Chondrocyte (in vitro differentiated cells): ENCODE results near the gene MRTFA. TPM values are rescaled to one million over a fixed set of nuclear protein-coding genes. Genes with fewer than 3 reads are reported as not detected.

Source experiments
- DNase-seq: peaks from one replicate; pipeline ENCODE4 v3.0.0; 2021; ENCODE audit warnings: mixed read lengths, low spot score
- H3K27ac Mint-ChIP-seq: one replicate; pipeline ENCODE4 v1.8.0; 2021; ENCODE audit warnings: mild to moderate bottlenecking, moderate library complexity, mixed read lengths; ENCODE audit not compliant: unreplicated experiment
- H3K27me3 Mint-ChIP-seq: 2 replicates; pipeline ENCODE4 v1.8.0; 2021; ENCODE audit warnings: low read depth, mixed read lengths
- H3K36me3 Mint-ChIP-seq: 2 replicates; pipeline ENCODE4 v1.8.0; 2021; ENCODE audit warnings: low read depth, mixed read lengths
- H3K4me1 Mint-ChIP-seq: 2 replicates; pipeline ENCODE4 v1.8.0; 2021; ENCODE audit warnings: low read depth, mild to moderate bottlenecking, mixed read lengths
- H3K4me3 Mint-ChIP-seq: one replicate; pipeline ENCODE4 v1.8.0; 2021; ENCODE audit warnings: mild to moderate bottlenecking, moderate library complexity, mixed read lengths; ENCODE audit not compliant: unreplicated experiment
- H3K9me3 Mint-ChIP-seq: 2 replicates; pipeline ENCODE4 v1.8.0; 2021; ENCODE audit warnings: low read depth, mixed read lengths
- total RNA-seq: library from RNA; stranded (reverse); gene quantifications from 3 replicates; pipeline ENCODE4 v1.2.1, GENCODE V29; 2021
- TF ChIP-seq, protein P1 (sequence below): fragments of 200-600 bp; sonication (generic); IDR thresholded peaks from 2 replicates; pipeline ENCODE4 v1.5.0; 2021; ENCODE audit warnings: antibody characterized with exemption, mild to moderate bottlenecking, moderate library complexity

Gene MRTFA
- total RNA-seq, 1 donor from 2014 or later = 69.8 TPM

- no peaks in the 10 kb centered on the region for H3K36me3 Mint-ChIP-seq
- H3K27me3 Mint-ChIP-seq = no peaks in the 10 kb centered on the region
- H3K4me1 Mint-ChIP-seq = peaks cover 43% of the 10 kb centered on the region
- no peaks in the 10 kb centered on the region for H3K9me3 Mint-ChIP-seq
- peak overlapping the region; percentile 78 for H3K4me3 Mint-ChIP-seq
- DNase-seq = no peak
- H3K27ac Mint-ChIP-seq = peak overlapping the region; percentile 97
- TF ChIP-seq, protein P1, sequence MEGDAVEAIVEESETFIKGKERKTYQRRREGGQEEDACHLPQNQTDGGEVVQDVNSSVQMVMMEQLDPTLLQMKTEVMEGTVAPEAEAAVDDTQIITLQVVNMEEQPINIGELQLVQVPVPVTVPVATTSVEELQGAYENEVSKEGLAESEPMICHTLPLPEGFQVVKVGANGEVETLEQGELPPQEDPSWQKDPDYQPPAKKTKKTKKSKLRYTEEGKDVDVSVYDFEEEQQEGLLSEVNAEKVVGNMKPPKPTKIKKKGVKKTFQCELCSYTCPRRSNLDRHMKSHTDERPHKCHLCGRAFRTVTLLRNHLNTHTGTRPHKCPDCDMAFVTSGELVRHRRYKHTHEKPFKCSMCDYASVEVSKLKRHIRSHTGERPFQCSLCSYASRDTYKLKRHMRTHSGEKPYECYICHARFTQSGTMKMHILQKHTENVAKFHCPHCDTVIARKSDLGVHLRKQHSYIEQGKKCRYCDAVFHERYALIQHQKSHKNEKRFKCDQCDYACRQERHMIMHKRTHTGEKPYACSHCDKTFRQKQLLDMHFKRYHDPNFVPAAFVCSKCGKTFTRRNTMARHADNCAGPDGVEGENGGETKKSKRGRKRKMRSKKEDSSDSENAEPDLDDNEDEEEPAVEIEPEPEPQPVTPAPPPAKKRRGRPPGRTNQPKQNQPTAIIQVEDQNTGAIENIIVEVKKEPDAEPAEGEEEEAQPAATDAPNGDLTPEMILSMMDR = no peak
These were observed 14.5 kb upstream of the MRTFA start for GRCh38 chr22:40651057-40651456.

DNA sequence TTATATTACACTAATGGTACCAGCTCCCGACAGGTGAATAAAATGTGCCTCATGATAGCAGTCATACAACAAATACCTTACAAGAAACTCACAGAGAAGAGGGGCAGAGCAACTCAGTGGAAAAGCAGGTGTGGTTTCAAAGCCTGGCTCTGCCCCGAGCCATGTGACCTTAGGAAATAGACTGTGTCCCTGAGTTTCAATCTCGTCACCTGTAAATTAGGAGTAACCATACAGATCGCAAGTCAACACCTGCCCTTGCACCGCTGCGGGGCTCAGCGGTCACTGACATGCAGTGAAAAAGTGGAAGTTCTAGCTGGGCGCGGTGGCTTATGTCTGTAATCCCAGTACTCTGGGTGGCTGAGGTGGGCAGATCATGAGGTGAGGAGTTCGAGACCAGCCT is 11.9 kb upstream of the MRTFA start:
- no peaks in the 10 kb centered on the region for H3K36me3 Mint-ChIP-seq
- no peaks in the 10 kb centered on the region for H3K9me3 Mint-ChIP-seq
- DNase-seq = no peak
- peaks cover 32% of the 10 kb centered on the region for H3K4me1 Mint-ChIP-seq
- TF ChIP-seq, protein P1 = no peak
- no peaks in the 10 kb centered on the region for H3K27me3 Mint-ChIP-seq
- H3K27ac Mint-ChIP-seq = no peak overlapping the region
- H3K4me3 Mint-ChIP-seq = no peak overlapping the region

GRCh38 chr22:40645579-40646197 is 9.2 kb upstream of the MRTFA start:
- TF ChIP-seq, protein P1 = no peak
- Mint-ChIP-seq H3K36me3 (no peaks in the 10 kb centered on the region), H3K9me3 (no peaks in the 10 kb centered on the region), H3K27me3 (no peaks in the 10 kb centered on the region), H3K27ac (no peak overlapping the region), H3K4me1 (peaks cover 11% of the 10 kb centered on the region), H3K4me3 (no peak overlapping the region)
- DNase-seq = no peak

- Mint-ChIP-seq H3K4me3 (no peak overlapping the region), H3K36me3 (no peaks in the 10 kb centered on the region)
- peak; percentile 33 for DNase-seq
These were observed 5.8 kb upstream of the MRTFA start for GRCh38 chr22:40642316-40642715.

GRCh38 chr22:40641269-40641668 is 4.8 kb upstream of the MRTFA start:
- TF ChIP-seq, protein P1 = no peak
- DNase-seq = peak; percentile 42
- Mint-ChIP-seq H3K27me3 (no peaks in the 10 kb centered on the region), H3K9me3 (no peaks in the 10 kb centered on the region), H3K4me3 (no peak overlapping the region), H3K27ac (no peak overlapping the region), H3K36me3 (no peaks in the 10 kb centered on the region), H3K4me1 (peaks cover 18% of the 10 kb centered on the region)

More at GRCh38 chr22:40642316-40642715, 5.8 kb upstream of the MRTFA start:
- Mint-ChIP-seq H3K4me1 (peaks cover 16% of the 10 kb centered on the region), H3K27ac (no peak overlapping the region), H3K9me3 (no peaks in the 10 kb centered on the region), H3K27me3 (no peaks in the 10 kb centered on the region)
- TF ChIP-seq, protein P1 = no peak
